HEK293 (cell line): ENCODE data around the gene KLF16.
"Not testable (repeated sequence)": the region's sequence is repeated elsewhere in the genome, so short reads cannot be mapped to it uniquely, and the experiment has no call there.

ENCODE experiments used
- CTCF ChIA-PET: fragments of 350-600 bp; formaldehyde crosslinking; extraction: SDS; loops from one replicate; lab custom pipeline; 2021; ENCODE audit warnings: antibody characterized with exemption; lab: Yijun Ruan, JAX
- POLR2A ChIA-PET: fragments of 300-600 bp; formaldehyde crosslinking; extraction: SDS; loops from one replicate; lab custom pipeline; 2020; ENCODE audit warnings: antibody characterized with exemption, inconsistent platforms; lab: Yijun Ruan, JAX
- H3K27ac ChIP-seq: fragments of 200-500 bp; sonication (Bioruptor generic); 2 replicates; pipeline ENCODE4 v1.5.1; 2014; ENCODE audit warnings: low read depth, low read length, control low read depth, inconsistent platforms; ENCODE audit errors: extremely low read depth
- H3K36me3 ChIP-seq, 2 experiments: fragments of 200-500 bp in 1 of 2; sonication (Bioruptor generic) in 1 of 2; 1 replicate in 1 of 2; 2 replicates in 1 of 2; pipeline ENCODE4 v1.5.1; 2014 to 2017; ENCODE audit warnings: inconsistent platforms in 2 of 2, low read length in 2 of 2; ENCODE audit not compliant: control insufficient read depth in 2 of 2, insufficient read depth in 1 of 2
- H3K4me1 ChIP-seq: fragments of 200-500 bp; sonication (Bioruptor generic); 2 replicates; pipeline ENCODE4 v1.5.1; 2014; ENCODE audit warnings: mild to moderate bottlenecking, low read length, inconsistent platforms; ENCODE audit not compliant: control insufficient read depth, insufficient read depth
- H3K4me3 ChIP-seq: 2 replicates; pipeline ENCODE4 v1.5.1; 2011; ENCODE audit warnings: low read depth, mild to moderate bottlenecking, control low read depth, low read length, moderate library complexity
- H3K9me3 ChIP-seq: fragments of 200-500 bp; sonication (Bioruptor generic); 2 replicates; pipeline ENCODE4 v1.5.1; 2014; ENCODE audit warnings: low read depth, low read length, inconsistent platforms; ENCODE audit not compliant: control insufficient read depth, insufficient read depth
- EGR2 ChIP-seq: fragments of 450-650 bp; formaldehyde crosslinking; IDR thresholded peaks from 2 replicates; pipeline ENCODE4 v1.5.1; 2016; ENCODE audit warnings: low read depth, missing biosample characterization, missing genetic modification characterization
- GLIS1 ChIP-seq: fragments of 450-650 bp; formaldehyde crosslinking; IDR thresholded peaks from 2 replicates; pipeline ENCODE4 v1.5.1; 2016; ENCODE audit warnings: missing biosample characterization, missing genetic modification characterization
- KLF1 ChIP-seq: fragments of 450-650 bp; formaldehyde crosslinking; IDR thresholded peaks from 2 replicates; pipeline ENCODE4 v1.5.1; 2016; ENCODE audit warnings: missing biosample characterization, missing genetic modification characterization
- KLF8 ChIP-seq: fragments of 450-650 bp; formaldehyde crosslinking; IDR thresholded peaks from 2 replicates; pipeline ENCODE4 v1.5.1; 2016; ENCODE audit warnings: missing biosample characterization, missing genetic modification characterization
- KLF9 ChIP-seq: fragments of 450-650 bp; formaldehyde crosslinking; IDR thresholded peaks from 2 replicates; pipeline ENCODE4 v1.5.1; 2016; ENCODE audit warnings: missing biosample characterization, missing genetic modification characterization, low read depth
- PRDM10 ChIP-seq: fragments of 450-650 bp; formaldehyde crosslinking; IDR thresholded peaks from 2 replicates; pipeline ENCODE4 v1.5.1; 2016; ENCODE audit warnings: missing biosample characterization, missing genetic modification characterization
- SP2 ChIP-seq: fragments of 450-650 bp; formaldehyde crosslinking; IDR thresholded peaks from 2 replicates; pipeline ENCODE4 v1.5.1; 2016; ENCODE audit warnings: missing biosample characterization, missing genetic modification characterization
- SP3 ChIP-seq: fragments of 450-650 bp; formaldehyde crosslinking; IDR thresholded peaks from 2 replicates; pipeline ENCODE4 v1.5.1; 2016; ENCODE audit warnings: missing biosample characterization, missing genetic modification characterization
- ZBTB11 ChIP-seq: fragments of 450-650 bp; formaldehyde crosslinking; conservative IDR thresholded peaks from 2 replicates; pipeline ENCODE4 v1.5.1; 2016; ENCODE audit warnings: low read depth, missing biosample characterization, missing genetic modification characterization
- ZBTB26 ChIP-seq: fragments of 450-650 bp; formaldehyde crosslinking; optimal IDR thresholded peaks from 2 replicates; pipeline ENCODE3; 2016; ENCODE audit warnings: missing biosample characterization, mild to moderate bottlenecking, missing genetic modification characterization
- ZEB2 ChIP-seq: fragments of 450-650 bp; formaldehyde crosslinking; IDR thresholded peaks from 2 replicates; pipeline ENCODE4 v1.5.1; 2016; ENCODE audit warnings: missing biosample characterization, missing genetic modification characterization
- ZNF398 ChIP-seq: fragments of 450-650 bp; formaldehyde crosslinking; IDR thresholded peaks from 2 replicates; pipeline ENCODE4 v1.5.1; 2017; ENCODE audit warnings: missing biosample characterization, missing genetic modification characterization
- ZNF629 ChIP-seq: fragments of 450-650 bp; formaldehyde crosslinking; IDR thresholded peaks from 2 replicates; pipeline ENCODE4 v1.5.1; 2017; ENCODE audit warnings: missing biosample characterization, missing genetic modification characterization

The KLF16 gene

GRCh38 chr19:1885398-1886119, 22.2 kb upstream of the KLF16 start, which contains the start of gene ABHD17A:
Gene ABHD17A (minus strand): TSS chr19:1885496. CDS start chr19:1881566, 3,930 bp downstream.
- H3K9me3 ChIP-seq = not testable (repeated sequence)
- ChIA-PET POLR2A (interaction anchor here (0.6 to 2.7 kb wide), 7 partner anchors 10 to 26 kb away, joined by 3 to 22 read pairs (median 3); no protein-coding TSS in a partner anchor), CTCF (interaction anchor here (1.2 kb wide), 1 partner anchor 21 kb away, joined by 4 read pairs; no protein-coding TSS in a partner anchor)
- peak; percentile 86 for TF ChIP-seq KLF9
- TF ChIP-seq GLIS1 (tag by site-specific recombination) = peak; percentile 62; the same call in 1 of the 2 replicates
- 0 out of 2 replicates have a peak, but pooled peaks have one; percentile 2 for TF ChIP-seq EGR2
- peak; percentile 52 for TF ChIP-seq ZBTB26 (tag by site-specific recombination)
- TF ChIP-seq KLF8 = peak; percentile 30; the same call in 1 of the 2 replicates
- peak; percentile 71 for TF ChIP-seq ZNF629 (tag by site-specific recombination)
- TF ChIP-seq ZEB2 (tag by site-specific recombination) = 0 out of 2 replicates have a peak, but pooled peaks have one; percentile 16
- peak; percentile 53; the same call in 1 of the 2 replicates for TF ChIP-seq KLF1 (tag by site-specific recombination)
- TF ChIP-seq ZNF398 = peak; percentile 37; the same call in 1 of the 2 replicates
- TF ChIP-seq SP2 (tag by site-specific recombination) = peak; percentile 91
- TF ChIP-seq ZBTB11 (tag by site-specific recombination) = peak; percentile 88
- peak; percentile 87 for TF ChIP-seq SP3 (tag by site-specific recombination)
- TF ChIP-seq PRDM10 (tag by site-specific recombination) = peak; percentile 88
- Histone ChIP-seq H3K27ac (peak within 1 kb of the TSS; percentile 78), H3K4me3 (peak within 1 kb of the TSS; percentile 65), H3K36me3 (peaks cover 0 to 11% of the 10 kb centered on the region in 2 experiments; a peak in 1 of 3 replicates), H3K4me1 (peaks cover 17% of the 10 kb centered on the region)
